Lower leg skin (tissue), 3 donors: ENCODE data around the gene CA10.

Source experiments
- POLR2A ChIP-seq, 2 donors: fragments of 450-650 bp; IDR thresholded peaks; one replicate each; pipeline ENCODE4 v1.6.1; 2016 to 2017; ENCODE audit warnings: antibody characterized with exemption in 2 of 2, mild to moderate bottlenecking in 1 of 2, moderate library complexity in 1 of 2
- TF ChIP-seq, protein P1 (sequence below), 3 donors: fragments of 450-650 bp; IDR thresholded peaks; one replicate each; pipeline ENCODE4 v1.5.1; 2016; ENCODE audit warnings: antibody characterized with exemption in 3 of 3, mild to moderate bottlenecking in 3 of 3, moderate library complexity in 2 of 3

DNA sequence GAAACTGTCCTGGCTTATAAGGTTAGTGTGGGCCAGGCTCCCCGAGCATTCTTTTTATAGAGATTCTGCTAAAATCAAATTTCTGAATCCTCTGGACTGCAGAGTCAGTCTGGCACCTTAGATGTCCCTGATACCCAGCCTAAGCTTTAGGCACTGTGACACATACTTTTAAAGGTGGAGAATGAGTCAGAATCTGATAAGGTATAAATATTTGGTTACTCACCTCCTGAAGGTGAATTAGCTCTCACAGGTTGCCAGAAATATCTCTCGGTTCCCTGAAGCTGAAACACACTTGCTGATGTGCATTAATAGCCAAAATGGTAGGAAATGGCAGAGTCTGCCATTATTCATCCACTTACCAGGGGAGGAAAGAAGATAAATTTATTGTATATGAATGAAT, 451.3 kb downstream of the CA10 start:
- no peak for TF ChIP-seq POLR2A (IDR thresholded peaks at IDR 0.05)
- TF ChIP-seq, protein P1, sequence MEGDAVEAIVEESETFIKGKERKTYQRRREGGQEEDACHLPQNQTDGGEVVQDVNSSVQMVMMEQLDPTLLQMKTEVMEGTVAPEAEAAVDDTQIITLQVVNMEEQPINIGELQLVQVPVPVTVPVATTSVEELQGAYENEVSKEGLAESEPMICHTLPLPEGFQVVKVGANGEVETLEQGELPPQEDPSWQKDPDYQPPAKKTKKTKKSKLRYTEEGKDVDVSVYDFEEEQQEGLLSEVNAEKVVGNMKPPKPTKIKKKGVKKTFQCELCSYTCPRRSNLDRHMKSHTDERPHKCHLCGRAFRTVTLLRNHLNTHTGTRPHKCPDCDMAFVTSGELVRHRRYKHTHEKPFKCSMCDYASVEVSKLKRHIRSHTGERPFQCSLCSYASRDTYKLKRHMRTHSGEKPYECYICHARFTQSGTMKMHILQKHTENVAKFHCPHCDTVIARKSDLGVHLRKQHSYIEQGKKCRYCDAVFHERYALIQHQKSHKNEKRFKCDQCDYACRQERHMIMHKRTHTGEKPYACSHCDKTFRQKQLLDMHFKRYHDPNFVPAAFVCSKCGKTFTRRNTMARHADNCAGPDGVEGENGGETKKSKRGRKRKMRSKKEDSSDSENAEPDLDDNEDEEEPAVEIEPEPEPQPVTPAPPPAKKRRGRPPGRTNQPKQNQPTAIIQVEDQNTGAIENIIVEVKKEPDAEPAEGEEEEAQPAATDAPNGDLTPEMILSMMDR (IDR thresholded peaks at IDR 0.05): no peak
